Gastroesophageal sphincter (tissue), 4 donors: ENCODE measurements around the gene UBR1. TPM values are rescaled to one million over a fixed set of nuclear protein-coding genes. Genes with fewer than 3 reads are reported as not detected.

Source experiments
- ATAC-seq: fragments of 150-250 bp; one replicate; pipeline ENCODE4 v1.9.1; 2016; ENCODE audit warnings: mild to moderate bottlenecking, moderate library complexity
- H3K27ac ChIP-seq, 4 donors: fragments of 200-600 bp; sonication (generic) in 3 of 4; 1 replicate in 3 of 4; 2 replicates in 1 of 4; pipeline ENCODE4 v1.5.1; 2016 to 2019
- H3K27me3 ChIP-seq: fragments of 200-600 bp; sonication (generic); one replicate; pipeline ENCODE4 v1.5.1; 2019
- H3K36me3 ChIP-seq, 2 donors: fragments of 200-600 bp; sonication (generic); one replicate each; pipeline ENCODE4 v1.5.1; 2019; ENCODE audit warnings: control low read depth in 1 of 2
- H3K4me1 ChIP-seq, 3 donors: fragments of 200-600 bp; sonication (generic); 1 replicate in 2 of 3; 2 replicates in 1 of 3; pipeline ENCODE4 v1.5.1; 2016 to 2019; ENCODE audit warnings: control low read depth in 2 of 3
- H3K4me3 ChIP-seq, 2 donors: fragments of 200-600 bp; sonication (generic); one replicate each; pipeline ENCODE4 v1.5.1; 2019; ENCODE audit warnings: mild to moderate bottlenecking in 1 of 2, moderate library complexity in 1 of 2
- H3K9me3 ChIP-seq, 3 donors: fragments of 200-600 bp; sonication (generic); one replicate each; pipeline ENCODE4 v1.5.1; 2017 to 2019; ENCODE audit warnings: control low read depth in 2 of 3
- EP300 ChIP-seq: sonication (generic); formaldehyde crosslinking; IDR thresholded peaks from one replicate; pipeline ENCODE4 v1.6.1; 2017; ENCODE audit warnings: antibody characterized with exemption, mild to moderate bottlenecking
- POLR2A ChIP-seq, 2 donors: fragments of 450-650 bp; IDR thresholded peaks; one replicate each; pipeline ENCODE4 v1.6.1; 2017; ENCODE audit warnings: antibody characterized with exemption in 2 of 2, mild to moderate bottlenecking in 2 of 2, moderate library complexity in 1 of 2
- POLR2AphosphoS5 ChIP-seq: sonication (generic); formaldehyde crosslinking; IDR thresholded peaks from one replicate; pipeline ENCODE4 v1.6.1; 2017; ENCODE audit warnings: antibody characterized with exemption
- WGBS, 2 donors: methylation state at CpG; one replicate each; pipeline ENCODE4 v1.1.5; 2018; ENCODE audit warnings: low coverage in 1 of 2; 5-methylcytosine and 5-hydroxymethylcytosine counted together
- total RNA-seq, 4 donors: library from RNA; depleted of rRNA; stranded (reverse); fragments of >200 nt; gene quantifications; one replicate each; pipeline ENCODE4 v1.1.0, GENCODE V29; 2016
- TF ChIP-seq, protein P1 (sequence below), 4 experiments: fragments of 200-600 bp in 2 of 4; fragments of 450-650 bp in 2 of 4; sonication (generic) in 1 of 4; IDR thresholded peaks; one replicate each; pipeline ENCODE4 v1.5.1; 2017 to 2019; ENCODE audit warnings: antibody characterized with exemption in 4 of 4, mild to moderate bottlenecking in 2 of 4, moderate library complexity in 2 of 4

The UBR1 gene
- total RNA-seq, 4 donors from 2014 or later: 24.0 to 46.1 (median 31.5) TPM

DNA sequence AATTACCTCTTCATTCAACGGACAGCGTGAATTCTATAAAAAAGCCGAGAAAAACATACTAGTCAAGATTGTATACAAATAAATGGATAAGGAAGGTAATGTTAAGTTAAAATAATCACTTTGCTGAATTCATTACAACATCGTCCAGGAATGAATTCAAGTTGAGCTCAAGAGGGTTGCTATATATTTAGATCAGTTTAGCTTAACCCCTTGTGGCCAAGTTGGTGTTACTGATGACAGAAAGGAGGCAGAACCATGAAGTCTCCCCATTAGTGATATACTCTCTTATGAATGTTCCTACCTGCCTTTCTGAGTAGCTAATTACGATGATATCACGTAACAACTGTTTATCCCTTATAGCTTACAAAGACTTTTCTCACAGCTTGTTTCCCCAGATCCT is 34.9 kb downstream of the UBR1 start:
- no peak for TF ChIP-seq POLR2AphosphoS5
- TF ChIP-seq POLR2A (IDR thresholded peaks at IDR 0.05): no peak
- TF ChIP-seq, protein P1, sequence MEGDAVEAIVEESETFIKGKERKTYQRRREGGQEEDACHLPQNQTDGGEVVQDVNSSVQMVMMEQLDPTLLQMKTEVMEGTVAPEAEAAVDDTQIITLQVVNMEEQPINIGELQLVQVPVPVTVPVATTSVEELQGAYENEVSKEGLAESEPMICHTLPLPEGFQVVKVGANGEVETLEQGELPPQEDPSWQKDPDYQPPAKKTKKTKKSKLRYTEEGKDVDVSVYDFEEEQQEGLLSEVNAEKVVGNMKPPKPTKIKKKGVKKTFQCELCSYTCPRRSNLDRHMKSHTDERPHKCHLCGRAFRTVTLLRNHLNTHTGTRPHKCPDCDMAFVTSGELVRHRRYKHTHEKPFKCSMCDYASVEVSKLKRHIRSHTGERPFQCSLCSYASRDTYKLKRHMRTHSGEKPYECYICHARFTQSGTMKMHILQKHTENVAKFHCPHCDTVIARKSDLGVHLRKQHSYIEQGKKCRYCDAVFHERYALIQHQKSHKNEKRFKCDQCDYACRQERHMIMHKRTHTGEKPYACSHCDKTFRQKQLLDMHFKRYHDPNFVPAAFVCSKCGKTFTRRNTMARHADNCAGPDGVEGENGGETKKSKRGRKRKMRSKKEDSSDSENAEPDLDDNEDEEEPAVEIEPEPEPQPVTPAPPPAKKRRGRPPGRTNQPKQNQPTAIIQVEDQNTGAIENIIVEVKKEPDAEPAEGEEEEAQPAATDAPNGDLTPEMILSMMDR (IDR thresholded peaks at IDR 0.05): no peak
- no peak for TF ChIP-seq EP300
- no peak overlapping the region for H3K27ac ChIP-seq
- no peak for ATAC-seq
- H3K4me1 ChIP-seq: no peaks in the 10 kb centered on the region
- no peaks in the 10 kb centered on the region for H3K27me3 ChIP-seq
- peaks cover 3 to 83% of the 10 kb centered on the region in 2 donors for H3K36me3 ChIP-seq
- H3K4me3 ChIP-seq: no peak overlapping the region
- WGBS, 2 donors: 89 to 90% methylated on average over 6 of the region's 6 CpGs
- H3K9me3 ChIP-seq: no peaks in the 10 kb centered on the region

DNA sequence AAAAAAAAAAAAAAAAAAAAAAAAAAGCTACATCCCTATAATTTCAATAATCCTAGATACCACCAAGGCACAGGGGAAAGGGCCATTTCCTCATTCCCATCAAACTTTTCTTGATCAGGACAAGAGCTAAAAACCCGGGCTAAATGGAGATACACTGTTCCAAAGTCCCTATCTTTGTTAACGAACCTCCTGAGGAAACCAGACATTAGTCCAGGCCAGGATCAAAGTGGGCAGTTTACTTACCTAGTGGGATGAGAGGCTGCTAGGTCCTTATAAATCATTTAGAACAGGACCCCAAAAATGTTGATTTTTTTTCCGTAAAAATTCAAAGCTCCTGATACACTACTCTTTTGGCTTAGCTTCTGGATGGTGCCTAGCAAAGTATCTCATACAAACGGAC is 35.6 kb downstream of the UBR1 start:
- no peaks in the 10 kb centered on the region for H3K27me3 ChIP-seq
- H3K4me3 ChIP-seq: no peak overlapping the region
- no peaks in the 10 kb centered on the region for H3K9me3 ChIP-seq
- TF ChIP-seq EP300 (no peak), POLR2AphosphoS5 (no peak), POLR2A (IDR thresholded peaks at IDR 0.05) (no peak)
- TF ChIP-seq, protein P1 (IDR thresholded peaks at IDR 0.05): no peak
- ATAC-seq: no peak
- H3K4me1 ChIP-seq: no peaks in the 10 kb centered on the region
- no peak overlapping the region for H3K27ac ChIP-seq
- WGBS, 2 donors: 79 to 84% methylated on average over 4 of the region's 4 CpGs
- peaks cover 3 to 90% of the 10 kb centered on the region in 2 donors for H3K36me3 ChIP-seq

DNA sequence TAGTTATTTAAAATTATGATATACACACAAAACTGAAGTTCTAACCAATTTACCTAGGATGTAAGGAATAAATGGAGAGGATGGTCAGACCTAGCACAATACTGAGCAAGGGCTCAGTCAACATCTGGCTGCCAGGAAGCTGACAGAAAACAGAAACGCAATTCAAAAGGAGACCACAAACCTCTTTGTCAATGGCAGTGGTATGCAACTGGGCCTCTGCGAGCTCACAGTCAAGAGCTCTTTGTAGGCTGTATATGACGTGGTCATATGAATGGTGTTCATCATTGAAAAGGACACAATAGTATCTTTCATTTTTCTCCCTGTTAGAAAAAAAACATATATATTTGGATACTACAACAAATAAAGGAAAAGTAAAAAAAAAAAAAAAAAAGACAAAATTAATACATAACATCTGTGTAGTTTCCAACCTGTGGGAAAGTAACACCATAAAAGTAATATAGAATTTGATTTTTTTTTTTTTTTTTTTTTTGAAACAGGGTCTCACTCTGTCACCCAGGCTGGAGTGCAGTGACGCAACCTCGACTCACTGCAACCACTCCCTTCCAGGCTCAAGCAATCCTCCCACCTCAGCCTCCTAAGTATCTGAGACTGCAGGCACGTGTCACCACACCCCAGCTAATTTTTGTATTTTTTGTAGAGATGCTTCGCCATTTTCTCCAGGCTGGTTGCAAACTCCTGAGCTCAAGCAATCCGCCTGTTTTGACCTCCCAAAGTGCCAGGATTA is 37.9 kb downstream of the UBR1 start:
- TF ChIP-seq POLR2A (IDR thresholded peaks at IDR 0.05) (no peak), POLR2AphosphoS5 (no peak), EP300 (no peak)
- TF ChIP-seq, protein P1 (IDR thresholded peaks at IDR 0.05): no peak
- H3K36me3 ChIP-seq: peaks cover 3 to 83% of the 10 kb centered on the region in 2 donors
- no peak overlapping the region for H3K27ac ChIP-seq
- no peak for ATAC-seq
- H3K4me3 ChIP-seq: no peak overlapping the region
- no peaks in the 10 kb centered on the region for H3K4me1 ChIP-seq
- no peaks in the 10 kb centered on the region for H3K9me3 ChIP-seq
- H3K27me3 ChIP-seq: no peaks in the 10 kb centered on the region
- WGBS, 2 donors: 80 to 87% methylated on average over 3 to 8 of the region's 8 CpGs

DNA sequence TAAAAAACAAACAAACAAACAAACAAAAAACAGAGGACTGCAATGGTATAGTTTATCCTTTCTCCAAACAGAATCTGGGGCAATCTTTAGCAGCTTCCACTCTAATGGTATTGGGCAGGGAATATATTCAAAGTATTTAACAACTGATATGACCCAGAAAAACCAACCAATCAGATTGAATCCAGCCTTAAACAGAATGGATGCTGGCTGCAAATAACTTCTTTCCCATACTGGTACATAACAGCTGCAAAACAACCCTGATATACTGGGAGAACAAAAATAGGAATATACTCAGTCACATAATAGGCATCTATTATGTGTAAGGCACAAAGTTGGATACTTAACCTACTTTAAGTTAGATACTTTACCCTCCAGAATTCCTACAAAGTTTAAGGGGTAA is 49.1 kb downstream of the UBR1 start:
- no peak for ATAC-seq
- Histone ChIP-seq H3K9me3 (no peaks in the 10 kb centered on the region), H3K36me3 (peaks cover 7 to 100% of the 10 kb centered on the region in 2 donors), H3K4me1 (no peaks in the 10 kb centered on the region), H3K27me3 (no peaks in the 10 kb centered on the region), H3K27ac (no peak overlapping the region), H3K4me3 (no peak overlapping the region)
- TF ChIP-seq POLR2A (IDR thresholded peaks at IDR 0.05): no peak
- TF ChIP-seq, protein P1 (IDR thresholded peaks at IDR 0.05): no peak
- no peak for TF ChIP-seq EP300

DNA sequence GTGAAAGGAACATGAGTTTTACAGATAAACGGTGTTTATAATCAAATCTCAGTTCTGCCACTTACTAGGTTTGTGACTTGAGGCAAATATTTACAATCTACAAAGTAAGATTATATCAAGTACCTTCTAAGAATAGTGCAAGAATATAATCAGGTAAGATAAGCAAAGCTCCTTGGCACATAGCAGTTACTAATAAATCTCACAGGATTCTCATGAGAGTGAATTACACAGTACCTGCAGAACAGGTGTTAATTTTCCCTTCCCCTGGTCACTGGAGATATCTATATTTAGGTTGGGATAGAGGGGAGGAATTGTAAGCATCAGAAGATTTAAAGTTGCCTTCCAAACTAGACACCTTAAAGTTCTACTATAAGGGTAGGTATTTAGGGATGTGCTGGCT is 53.0 kb downstream of the UBR1 start:
- Histone ChIP-seq H3K4me1 (no peaks in the 10 kb centered on the region), H3K27ac (no peak overlapping the region), H3K9me3 (no peaks in the 10 kb centered on the region), H3K36me3 (peaks cover 7 to 90% of the 10 kb centered on the region in 2 donors), H3K27me3 (no peaks in the 10 kb centered on the region), H3K4me3 (no peak overlapping the region)
- TF ChIP-seq POLR2A (IDR thresholded peaks at IDR 0.05) (no peak), EP300 (no peak), POLR2AphosphoS5 (no peak)
- TF ChIP-seq, protein P1 (IDR thresholded peaks at IDR 0.05): no peak
- WGBS, 2 donors: 61 to 64% methylated on average over 1 of the region's 1 CpG
- no peak for ATAC-seq
